Keratinocyte (primary cell): ENCODE results near the gene GSDMA. TPM values are rescaled to one million over a fixed set of nuclear protein-coding genes. Genes with fewer than 3 reads are reported as not detected.

Experiments
- DNase-seq: peaks from one replicate; pipeline ENCODE4 v3.0.0-alpha.2; 2011; ENCODE audit warnings: low read depth, missing footprints, low spot score
- FAIRE-seq: peaks from 2 replicates; lab custom pipeline; 2011; peaks lifted over from hg19 to GRCh38; lab: Jason Lieb, UNC
- H2AFZ ChIP-seq: 2 replicates; pipeline ENCODE4 v1.6.0; 2012; ENCODE audit warnings: low read length, control low read depth, inconsistent platforms; ENCODE audit not compliant: control insufficient read depth
- H3K27ac ChIP-seq: 2 replicates; pipeline ENCODE4 v1.5.1; 2011; ENCODE audit warnings: low read length; ENCODE audit not compliant: control insufficient read depth, insufficient read depth
- H3K27me3 ChIP-seq: 3 replicates; pipeline ENCODE4 v1.6.0; 2011; ENCODE audit warnings: low read length; ENCODE audit not compliant: control insufficient read depth, insufficient read depth; ENCODE audit errors: extremely low read depth
- H3K36me3 ChIP-seq, 2 experiments: 2 replicates in 1 of 2; 3 replicates in 1 of 2; pipeline ENCODE4 v1.5.1; 2011; ENCODE audit warnings: low read length in 2 of 2, mild to moderate bottlenecking in 1 of 2; ENCODE audit not compliant: control insufficient read depth in 2 of 2, insufficient read depth in 2 of 2; ENCODE audit errors: extremely low read depth in 1 of 2
- H3K4me1 ChIP-seq: 3 replicates; pipeline ENCODE4 v1.5.1; 2011; ENCODE audit warnings: low read length; ENCODE audit not compliant: control insufficient read depth, insufficient read depth; ENCODE audit errors: extremely low read depth
- H3K4me2 ChIP-seq: 3 replicates; pipeline ENCODE4 v1.6.0; 2011; ENCODE audit warnings: low read depth, low read length; ENCODE audit not compliant: control insufficient read depth, insufficient read depth; ENCODE audit errors: extremely low read depth
- H3K4me3 ChIP-seq, 3 experiments: fragments of 200-600 bp in 1 of 3; sonication (generic) in 1 of 3; 2 replicates in 2 of 3; 3 replicates in 1 of 3; pipeline ENCODE4 v1.5.1; 2011 to 2016; ENCODE audit warnings: low read length in 3 of 3, mild to moderate bottlenecking in 3 of 3, control low read depth in 2 of 3, inconsistent platforms in 1 of 3, low read depth in 1 of 3, mixed read lengths in 1 of 3, mixed run types in 1 of 3, moderate library complexity in 1 of 3; ENCODE audit not compliant: control insufficient read depth in 2 of 3, insufficient read depth in 2 of 3; ENCODE audit errors: extremely low read depth in 1 of 3
- H3K79me2 ChIP-seq: 2 replicates; pipeline ENCODE4 v1.6.0; 2012; ENCODE audit warnings: low read length; ENCODE audit not compliant: control insufficient read depth, insufficient read depth
- H3K9ac ChIP-seq: 3 replicates; pipeline ENCODE4 v1.6.0; 2011; ENCODE audit warnings: low read length; ENCODE audit not compliant: control insufficient read depth, insufficient read depth; ENCODE audit errors: extremely low read depth
- H3K9me1 ChIP-seq: 3 replicates; pipeline ENCODE4 v1.6.0; 2011; ENCODE audit warnings: low read length; ENCODE audit not compliant: control insufficient read depth, insufficient read depth; ENCODE audit errors: extremely low read depth
- H3K9me3 ChIP-seq: 2 replicates; pipeline ENCODE4 v1.5.1; 2012; ENCODE audit warnings: low read depth, low read length; ENCODE audit not compliant: control insufficient read depth
- H4K20me1 ChIP-seq: 3 replicates; pipeline ENCODE4 v1.6.0; 2011; ENCODE audit warnings: low read length; ENCODE audit not compliant: control insufficient read depth, insufficient read depth; ENCODE audit errors: extremely low read depth
- EZH2 ChIP-seq: IDR thresholded peaks from one replicate; pipeline ENCODE4 v1.6.1; 2012; ENCODE audit warnings: inconsistent platforms, mild to moderate bottlenecking, low read length, moderate library complexity
- dilution Hi-C: fragments of 300-500 bp; cut with MboI; formaldehyde crosslinking; loops from one replicate; pipeline ENCODE4 v1.7.0; 2020; ENCODE audit warnings: low sequenced_read_pairs; ENCODE audit not compliant: extremely low pct_ligation_motif_present
- polyA plus RNA-seq, 5 experiments: library from polyadenylated mRNA; depleted of rRNA in 3 of 5; stranded (reverse) in 3 of 5; stranded (forward) in 1 of 5; unstranded in 1 of 5; fragments of >200 nt; gene quantifications; 1 replicate in 1 of 5; 2 replicates in 3 of 5; 3 replicates in 1 of 5; pipeline versions ENCODE4 v1.2.1 to v1.2.3, GENCODE V29; 2011 to 2012; ENCODE audit warnings: missing spikeins in 2 of 5, low read depth in 1 of 5, low replicate concordance in 1 of 5
- TF ChIP-seq, protein P1 (sequence below), 3 experiments: IDR thresholded peaks in 1 of 3; conservative IDR thresholded peaks in 1 of 3; optimal IDR thresholded peaks in 1 of 3; 2 replicates in 2 of 3; 3 replicates in 1 of 3; pipeline versions ENCODE3 to v1.5.1; 2011; ENCODE audit warnings: low read length in 3 of 3, mild to moderate bottlenecking in 3 of 3, moderate library complexity in 2 of 3, control low read depth in 1 of 3, inconsistent platforms in 1 of 3; ENCODE audit not compliant: insufficient read depth in 2 of 3; ENCODE audit errors: extremely low read depth in 1 of 3

Gene GSDMA
- polyA plus RNA-seq, 1 donor (not counting 4 experiments of a cell fraction or from before 2014, with no cell fraction given), result 5.0 TPM

DNA sequence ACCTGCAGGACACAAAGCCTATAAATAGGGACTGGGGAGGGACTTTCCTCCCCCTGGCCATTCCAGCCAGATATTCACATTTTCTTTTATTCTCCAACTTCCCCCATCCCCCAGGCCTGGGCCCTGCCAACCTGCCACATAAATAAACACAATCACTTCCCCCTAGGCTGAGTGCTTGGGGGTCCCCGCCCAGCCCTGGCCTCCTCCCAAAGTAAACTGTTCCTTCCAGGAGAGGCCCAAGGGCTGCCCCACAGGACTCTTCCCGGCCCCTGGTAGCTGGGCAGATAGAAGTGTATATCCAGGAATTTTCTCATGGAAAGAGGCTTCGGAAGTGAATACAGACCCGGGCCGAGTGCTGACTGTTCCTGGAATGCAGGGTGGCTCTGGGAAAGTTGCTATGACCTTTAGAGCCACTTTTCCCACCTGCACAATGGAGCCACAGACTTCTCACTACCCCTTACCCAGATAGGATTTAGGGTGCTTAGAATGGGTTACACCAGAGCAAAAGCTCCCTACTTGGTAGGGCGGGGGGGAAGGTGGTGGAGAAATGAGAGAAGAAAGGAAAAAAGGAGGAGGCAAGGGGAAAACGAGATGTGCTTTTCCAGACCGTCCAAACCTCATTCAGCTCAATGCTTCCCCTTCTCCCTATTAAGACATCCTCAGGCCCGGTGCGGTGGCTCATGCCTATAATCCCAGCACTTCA is 60.9 kb downstream of the GSDMA start:
- TF ChIP-seq, protein P1, sequence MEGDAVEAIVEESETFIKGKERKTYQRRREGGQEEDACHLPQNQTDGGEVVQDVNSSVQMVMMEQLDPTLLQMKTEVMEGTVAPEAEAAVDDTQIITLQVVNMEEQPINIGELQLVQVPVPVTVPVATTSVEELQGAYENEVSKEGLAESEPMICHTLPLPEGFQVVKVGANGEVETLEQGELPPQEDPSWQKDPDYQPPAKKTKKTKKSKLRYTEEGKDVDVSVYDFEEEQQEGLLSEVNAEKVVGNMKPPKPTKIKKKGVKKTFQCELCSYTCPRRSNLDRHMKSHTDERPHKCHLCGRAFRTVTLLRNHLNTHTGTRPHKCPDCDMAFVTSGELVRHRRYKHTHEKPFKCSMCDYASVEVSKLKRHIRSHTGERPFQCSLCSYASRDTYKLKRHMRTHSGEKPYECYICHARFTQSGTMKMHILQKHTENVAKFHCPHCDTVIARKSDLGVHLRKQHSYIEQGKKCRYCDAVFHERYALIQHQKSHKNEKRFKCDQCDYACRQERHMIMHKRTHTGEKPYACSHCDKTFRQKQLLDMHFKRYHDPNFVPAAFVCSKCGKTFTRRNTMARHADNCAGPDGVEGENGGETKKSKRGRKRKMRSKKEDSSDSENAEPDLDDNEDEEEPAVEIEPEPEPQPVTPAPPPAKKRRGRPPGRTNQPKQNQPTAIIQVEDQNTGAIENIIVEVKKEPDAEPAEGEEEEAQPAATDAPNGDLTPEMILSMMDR (optimal IDR thresholded peaks at IDR 0.05 in 1 of 3, IDR thresholded peaks at IDR 0.05 in 1 of 3, conservative IDR thresholded peaks at IDR 0.05 in 1 of 3; ENCODE audit: extremely low read depth in 1 of 3, insufficient read depth in 2 of 3, low read length in 3 of 3), result no peak
- TF ChIP-seq EZH2, result no peak
- Histone ChIP-seq H3K27ac (no peak overlapping the region), H3K79me2 (peaks cover 2% of the 10 kb centered on the region), H3K27me3 (no peaks in the 10 kb centered on the region), H3K4me3 (no peak overlapping the region), H3K9me1 (peaks cover 2% of the 10 kb centered on the region), H3K4me1 (peaks cover 64% of the 10 kb centered on the region), H4K20me1 (no peaks in the 10 kb centered on the region), H2AFZ (no peak overlapping the region), H3K36me3 (peaks cover 10 to 47% of the 10 kb centered on the region in 2 experiments), H3K9me3 (no peaks in the 10 kb centered on the region), H3K4me2 (no peak overlapping the region), H3K9ac (no peak overlapping the region)
- dilution Hi-C loops, result no loop called here
- DNase-seq, result no peak
- no peak for FAIRE-seq

DNA sequence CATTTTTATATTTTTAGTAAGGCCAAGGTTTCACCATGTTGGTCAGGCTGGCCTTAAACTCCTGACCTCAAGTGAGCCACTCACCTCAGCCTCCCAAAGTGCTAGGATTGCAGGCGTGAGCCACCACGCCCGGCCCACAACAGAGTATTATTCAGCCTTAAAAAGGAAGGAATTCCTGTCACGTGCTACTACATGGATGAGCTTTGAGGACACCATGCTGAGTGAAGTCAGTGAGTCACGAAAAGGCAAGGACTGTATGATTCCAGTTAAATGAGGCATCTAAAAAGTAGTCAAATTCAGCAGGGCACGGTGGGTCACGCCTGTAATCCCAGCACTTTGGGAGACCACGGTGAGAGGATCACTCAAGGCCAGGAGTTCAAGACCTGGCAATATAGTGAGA is 62.1 kb downstream of the GSDMA start:
- H3K9ac ChIP-seq, result peak overlapping the region; percentile 2
- H3K79me2 ChIP-seq, result peaks cover 2% of the 10 kb centered on the region
- peaks cover 10 to 57% of the 10 kb centered on the region in 2 experiments for H3K36me3 ChIP-seq
- no peak overlapping the region for H3K4me3 ChIP-seq
- FAIRE-seq (peak; percentile 62), DNase-seq (peak; percentile 85)
- H3K9me1 ChIP-seq, result peaks cover 2% of the 10 kb centered on the region
- no peaks in the 10 kb centered on the region for H3K27me3 ChIP-seq
- H2AFZ ChIP-seq, result no peak overlapping the region
- peak overlapping the region; percentile 3 for H3K4me2 ChIP-seq
- no peaks in the 10 kb centered on the region for H3K9me3 ChIP-seq
- peak overlapping the region; percentile 74 for H3K27ac ChIP-seq
- dilution Hi-C loops, result no loop called here
- no peaks in the 10 kb centered on the region for H4K20me1 ChIP-seq
- TF ChIP-seq, protein P1 (optimal IDR thresholded peaks at IDR 0.05 in 1 of 3, IDR thresholded peaks at IDR 0.05 in 1 of 3, conservative IDR thresholded peaks at IDR 0.05 in 1 of 3; ENCODE audit: extremely low read depth in 1 of 3, insufficient read depth in 2 of 3, low read length in 3 of 3), result no peak
- TF ChIP-seq EZH2, result no peak
- H3K4me1 ChIP-seq, result peaks cover 61% of the 10 kb centered on the region
